Right atrium auricular region (tissue), 2 donors: Measurements from ENCODE around the gene FRMD1. TPM values are rescaled to one million over a fixed set of nuclear protein-coding genes. Genes with fewer than 3 reads are reported as not detected.

Experiments used
- DNase-seq: peaks from one replicate; pipeline ENCODE4 v3.0.0-alpha.2; 2019; ENCODE audit warnings: low spot score
- H3K27ac ChIP-seq, 2 donors: fragments of 200-600 bp; sonication (generic); 1 replicate in 1 of 2; 2 replicates in 1 of 2; pipeline ENCODE4 v1.5.1; 2016 to 2019
- H3K27me3 ChIP-seq, 2 donors: fragments of 200-600 bp; sonication (generic); one replicate each; pipeline versions ENCODE4 v1.5.1 to v1.6.0; 2017 to 2019
- H3K36me3 ChIP-seq: fragments of 200-600 bp; sonication (generic); one replicate; pipeline ENCODE4 v1.5.1; 2016
- H3K4me1 ChIP-seq, 2 donors: fragments of 200-600 bp; sonication (generic); one replicate each; pipeline versions ENCODE4 v1.5.1 to v1.6.0; 2017 to 2019
- H3K4me3 ChIP-seq, 2 donors: fragments of 200-600 bp; sonication (generic); 1 replicate in 1 of 2; 2 replicates in 1 of 2; pipeline ENCODE4 v1.5.1; 2017 to 2019; ENCODE audit warnings: mild to moderate bottlenecking in 1 of 2, moderate library complexity in 1 of 2
- H3K9me3 ChIP-seq, 2 donors: fragments of 200-600 bp; sonication (generic); one replicate each; pipeline ENCODE4 v1.5.1; 2019
- total RNA-seq, 2 donors: library from RNA; depleted of rRNA; stranded (reverse); fragments of >200 nt; gene quantifications; one replicate each; pipeline ENCODE4 v1.1.0, GENCODE V29; 2016
- TF ChIP-seq, protein P1 (sequence below), 2 donors: fragments of 200-600 bp; sonication (generic); IDR thresholded peaks; one replicate each; pipeline ENCODE4 v1.5.1; 2019; ENCODE audit warnings: antibody characterized with exemption in 2 of 2

Gene FRMD1
- total RNA-seq, 2 donors from 2014 or later: 0.08 TPM; not detected in 1

DNA sequence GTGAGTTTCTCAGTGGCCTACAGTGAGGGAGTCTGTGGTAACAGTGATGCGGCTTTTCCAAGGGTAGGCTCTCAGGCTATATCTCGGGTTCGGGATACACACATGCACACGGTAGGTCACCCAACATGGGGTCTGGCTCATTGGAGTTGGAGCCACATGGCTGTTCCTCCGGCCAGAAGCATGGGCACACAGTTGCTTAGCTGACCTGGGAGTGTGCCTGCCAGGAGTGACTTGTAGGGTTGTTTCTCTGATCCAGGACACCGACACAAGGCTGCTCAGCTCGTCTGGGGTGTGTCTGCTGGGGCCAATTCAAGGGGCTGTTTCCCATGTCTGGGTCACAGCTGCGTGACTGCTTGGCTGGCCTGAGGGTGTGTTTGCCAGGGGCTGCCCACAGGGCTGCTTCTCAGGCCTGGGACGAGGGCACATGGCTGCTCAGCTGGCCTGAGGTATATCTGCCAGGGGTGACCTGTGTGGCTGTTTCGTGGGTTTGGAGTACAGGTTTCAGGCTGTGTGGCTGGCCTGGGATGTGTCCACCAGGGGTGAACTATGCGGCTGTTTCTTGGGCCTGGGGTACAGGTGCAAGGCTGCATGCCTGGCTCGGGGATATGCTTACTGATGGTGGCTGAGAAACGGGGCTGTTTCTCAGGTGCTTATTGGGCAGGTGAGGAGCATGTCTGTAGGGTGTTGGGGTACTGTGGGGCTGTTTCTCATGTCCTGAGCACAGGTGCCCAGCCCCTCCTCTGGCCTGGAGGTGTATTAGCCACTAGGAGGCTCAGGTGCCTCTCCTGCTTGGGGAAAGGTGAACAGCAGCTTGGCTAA is 66.4 kb downstream of the FRMD1 start:
- peaks cover 0 to 34% of the 10 kb centered on the region in 2 donors for H3K9me3 ChIP-seq
- H3K27me3 ChIP-seq: no peaks in the 10 kb centered on the region
- no peak overlapping the region for H3K27ac ChIP-seq
- no peaks in the 10 kb centered on the region for H3K36me3 ChIP-seq
- TF ChIP-seq, protein P1, sequence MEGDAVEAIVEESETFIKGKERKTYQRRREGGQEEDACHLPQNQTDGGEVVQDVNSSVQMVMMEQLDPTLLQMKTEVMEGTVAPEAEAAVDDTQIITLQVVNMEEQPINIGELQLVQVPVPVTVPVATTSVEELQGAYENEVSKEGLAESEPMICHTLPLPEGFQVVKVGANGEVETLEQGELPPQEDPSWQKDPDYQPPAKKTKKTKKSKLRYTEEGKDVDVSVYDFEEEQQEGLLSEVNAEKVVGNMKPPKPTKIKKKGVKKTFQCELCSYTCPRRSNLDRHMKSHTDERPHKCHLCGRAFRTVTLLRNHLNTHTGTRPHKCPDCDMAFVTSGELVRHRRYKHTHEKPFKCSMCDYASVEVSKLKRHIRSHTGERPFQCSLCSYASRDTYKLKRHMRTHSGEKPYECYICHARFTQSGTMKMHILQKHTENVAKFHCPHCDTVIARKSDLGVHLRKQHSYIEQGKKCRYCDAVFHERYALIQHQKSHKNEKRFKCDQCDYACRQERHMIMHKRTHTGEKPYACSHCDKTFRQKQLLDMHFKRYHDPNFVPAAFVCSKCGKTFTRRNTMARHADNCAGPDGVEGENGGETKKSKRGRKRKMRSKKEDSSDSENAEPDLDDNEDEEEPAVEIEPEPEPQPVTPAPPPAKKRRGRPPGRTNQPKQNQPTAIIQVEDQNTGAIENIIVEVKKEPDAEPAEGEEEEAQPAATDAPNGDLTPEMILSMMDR (IDR thresholded peaks at IDR 0.05): no peak
- H3K4me3 ChIP-seq: no peak overlapping the region
- H3K4me1 ChIP-seq: no peaks in the 10 kb centered on the region
- peak; percentile 44 for DNase-seq

DNA sequence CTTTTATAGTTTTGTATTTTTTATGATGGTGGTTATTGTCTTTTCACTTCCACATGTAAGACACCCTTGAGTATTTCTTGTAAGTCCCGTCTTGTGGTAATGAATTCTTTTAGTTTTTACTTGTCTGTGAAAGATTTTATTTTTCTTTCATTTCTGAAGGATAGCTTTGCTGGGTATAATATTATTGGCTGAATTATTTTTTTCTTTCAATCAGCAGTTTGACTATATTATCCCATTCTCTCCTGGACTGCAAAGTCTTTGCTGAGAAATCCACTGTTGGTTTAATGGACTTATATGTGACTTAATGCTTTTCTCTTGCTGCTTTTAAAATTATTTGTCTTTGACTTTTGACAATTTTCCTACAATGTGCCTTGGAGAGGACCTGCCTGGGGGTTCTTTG is 67.7 kb downstream of the FRMD1 start:
- Histone ChIP-seq H3K27ac (no peak overlapping the region), H3K36me3 (no peaks in the 10 kb centered on the region), H3K27me3 (no peaks in the 10 kb centered on the region), H3K9me3 (peaks cover 0 to 34% of the 10 kb centered on the region in 2 donors), H3K4me3 (no peak overlapping the region), H3K4me1 (no peaks in the 10 kb centered on the region)
- TF ChIP-seq, protein P1 (IDR thresholded peaks at IDR 0.05): no peak
- DNase-seq: no peak

DNA sequence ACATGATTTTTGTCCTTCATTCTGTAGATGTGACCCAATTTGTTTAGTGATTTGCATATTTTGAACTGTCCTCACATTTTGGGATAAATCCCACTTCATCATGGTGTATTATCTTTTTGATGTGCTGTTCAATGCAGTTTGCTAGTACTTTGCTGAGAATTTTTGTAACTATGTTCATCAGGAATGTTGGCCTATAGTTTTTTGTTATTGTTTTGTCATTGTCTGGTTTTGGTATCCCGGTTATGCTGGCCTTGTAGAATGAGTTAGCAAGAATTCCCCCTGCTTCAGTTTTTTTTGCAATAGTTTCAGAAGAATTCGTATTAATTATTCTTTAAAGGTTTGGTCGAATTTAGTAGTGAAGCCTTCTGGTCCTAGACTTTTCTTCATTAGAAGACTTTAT is 69.7 kb downstream of the FRMD1 start:
- H3K27me3 ChIP-seq: no peaks in the 10 kb centered on the region
- no peaks in the 10 kb centered on the region for H3K36me3 ChIP-seq
- no peak overlapping the region for H3K4me3 ChIP-seq
- no peak overlapping the region for H3K27ac ChIP-seq
- TF ChIP-seq, protein P1 (IDR thresholded peaks at IDR 0.05): no peak
- no peaks in the 10 kb centered on the region for H3K4me1 ChIP-seq
- peaks cover 0 to 34% of the 10 kb centered on the region in 2 donors for H3K9me3 ChIP-seq
- DNase-seq: no peak

DNA sequence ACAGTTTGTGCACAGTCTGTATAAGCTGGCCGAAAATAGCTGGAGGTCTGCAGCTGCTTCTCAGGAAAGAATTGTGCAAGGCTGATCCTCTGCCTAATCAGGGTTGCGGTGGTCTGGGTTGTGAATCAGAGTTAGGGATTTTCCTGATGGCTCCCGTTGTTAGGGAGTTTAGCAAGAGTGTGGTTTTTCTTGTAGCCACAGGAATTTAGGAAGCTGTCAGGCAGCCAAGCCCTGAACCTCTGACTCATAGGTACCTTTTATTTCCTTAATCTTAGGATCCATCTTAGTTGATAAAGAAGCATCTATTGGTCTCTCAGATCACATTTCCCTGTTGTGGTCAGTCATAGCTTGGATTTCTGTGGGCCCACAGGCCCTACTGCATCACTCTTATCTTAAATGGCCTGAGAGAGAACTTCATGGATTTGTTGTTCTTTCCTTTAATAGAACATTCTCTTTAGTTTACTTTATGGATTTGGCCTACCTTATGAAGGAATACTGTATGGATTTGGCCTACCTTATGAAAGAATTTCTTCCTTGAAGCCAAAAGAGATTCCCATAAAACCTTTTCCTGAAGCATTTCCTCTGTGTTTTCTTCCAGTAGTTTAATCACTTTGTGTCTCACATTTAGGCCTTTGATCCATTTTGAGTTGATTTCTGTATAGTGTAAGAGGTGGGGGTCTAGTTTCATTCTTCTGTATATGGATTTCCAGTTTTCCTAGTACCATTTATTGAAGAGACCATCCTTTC is 71.2 kb downstream of the FRMD1 start:
- no peaks in the 10 kb centered on the region for H3K4me1 ChIP-seq
- H3K4me3 ChIP-seq: no peak overlapping the region
- H3K9me3 ChIP-seq: peaks cover 0 to 34% of the 10 kb centered on the region in 2 donors
- DNase-seq: no peak
- no peaks in the 10 kb centered on the region for H3K27me3 ChIP-seq
- H3K27ac ChIP-seq: no peak overlapping the region
- TF ChIP-seq, protein P1 (IDR thresholded peaks at IDR 0.05): no peak
- H3K36me3 ChIP-seq: no peaks in the 10 kb centered on the region

DNA sequence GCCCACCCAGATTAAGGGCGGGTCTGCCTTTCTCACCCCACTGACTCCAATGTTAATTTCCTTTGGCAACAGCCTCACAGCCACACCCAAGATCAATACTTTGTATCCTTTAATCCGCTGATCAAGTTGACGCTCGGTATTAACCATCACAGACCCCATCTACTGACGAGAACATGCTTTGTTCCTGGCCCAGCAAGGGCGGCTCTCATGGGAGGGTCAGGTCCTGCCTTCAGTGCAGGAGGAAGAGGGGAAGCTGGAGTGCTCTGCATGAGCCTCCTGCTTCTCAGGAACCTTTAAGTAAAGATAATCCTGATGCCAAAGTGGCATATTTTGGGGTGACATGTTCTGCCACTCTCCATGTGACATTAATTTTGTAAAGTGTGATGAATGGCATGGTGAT is 73.2 kb downstream of the FRMD1 start:
- H3K27ac ChIP-seq: no peak overlapping the region
- TF ChIP-seq, protein P1 (IDR thresholded peaks at IDR 0.05): no peak
- no peak overlapping the region for H3K4me3 ChIP-seq
- DNase-seq: no peak
- no peaks in the 10 kb centered on the region for H3K27me3 ChIP-seq
- H3K9me3 ChIP-seq: peaks cover 0 to 16% of the 10 kb centered on the region in 2 donors
- no peaks in the 10 kb centered on the region for H3K4me1 ChIP-seq
- H3K36me3 ChIP-seq: no peaks in the 10 kb centered on the region
